Panc1 (cell line): ENCODE data around the gene TSC1. TPM values are rescaled to one million over a fixed set of nuclear protein-coding genes. Genes with fewer than 3 reads are reported as not detected.
"Not testable (repeated sequence)": the region's sequence is repeated elsewhere in the genome, so short reads cannot be mapped to it uniquely, and the experiment has no call there.

Experiments
- ATAC-seq: fragments of 200-7000 bp; cut with Tn5 transposase; 2 replicates; pipeline ENCODE4 v1.9.1; 2020; ENCODE audit warnings: mild to moderate bottlenecking, moderate library complexity
- BruUV-seq: library from RNA; stranded (reverse); fragments of 400-500 nt; replicated peaks from 2 replicates; lab custom pipeline; 2021; lab: Mats Ljungman, UMichigan
- CTCF ChIA-PET: fragments of 300-600 bp; sonication (Branson Sonifier 250); formaldehyde crosslinking; loops from one replicate; lab custom pipeline; 2022; ENCODE audit warnings: antibody characterized with exemption; lab: Charles Lee
- POLR2A ChIA-PET: fragments of 300-600 bp; sonication (Branson Sonifier 250); formaldehyde crosslinking; loops from one replicate; lab custom pipeline; 2022; ENCODE audit warnings: antibody characterized with exemption; lab: Charles Lee
- DNase-seq: peaks from one replicate; pipeline ENCODE4 v3.0.0-alpha.2; 2010; ENCODE audit warnings: low read depth, low spot score
- H3K27ac ChIP-seq: 2 replicates; pipeline ENCODE4 v1.5.1; 2011; ENCODE audit warnings: mild to moderate bottlenecking, low read length, inconsistent platforms
- H3K27me3 ChIP-seq: fragments of 200-500 bp; sonication (Bioruptor generic); 2 replicates; pipeline ENCODE4 v1.6.0; 2014; ENCODE audit warnings: low read length, inconsistent platforms; ENCODE audit not compliant: control insufficient read depth, insufficient read depth
- H3K36me3 ChIP-seq: fragments of 200-500 bp; sonication (Bioruptor generic); 2 replicates; pipeline ENCODE4 v1.5.1; 2014; ENCODE audit warnings: inconsistent platforms, mild to moderate bottlenecking, low read length, moderate library complexity; ENCODE audit not compliant: control insufficient read depth, insufficient read depth
- H3K4me1 ChIP-seq: 2 replicates; pipeline ENCODE4 v1.5.1; 2011; ENCODE audit warnings: inconsistent platforms, mild to moderate bottlenecking, low read length, moderate library complexity; ENCODE audit not compliant: control insufficient read depth, insufficient read depth
- H3K4me3 ChIP-seq, 2 experiments: 2 replicates each; pipeline ENCODE4 v1.5.1; 2011 to 2012; ENCODE audit warnings: low read depth in 2 of 2, low read length in 2 of 2, mild to moderate bottlenecking in 2 of 2, inconsistent platforms in 1 of 2, moderate library complexity in 1 of 2
- H3K9me3 ChIP-seq: fragments of 200-500 bp; sonication (Bioruptor generic); 2 replicates; pipeline ENCODE4 v1.5.1; 2014; ENCODE audit warnings: low read depth, mild to moderate bottlenecking, inconsistent platforms, low read length, moderate library complexity; ENCODE audit not compliant: control insufficient read depth, insufficient read depth
- CTCF ChIP-seq: fragments of 450-650 bp; IDR thresholded peaks from 2 replicates; pipeline ENCODE4 v1.5.1; 2017; ENCODE audit warnings: mild to moderate bottlenecking
- POLR2AphosphoS5 ChIP-seq: IDR thresholded peaks from 2 replicates; pipeline ENCODE4 v1.6.1; 2012; ENCODE audit warnings: mild to moderate bottlenecking, low read depth, low read length, moderate library complexity
- REST ChIP-seq, 2 experiments: IDR thresholded peaks; 2 replicates each; pipeline ENCODE4 v1.6.1; 2011 to 2012; ENCODE audit warnings: low read depth in 2 of 2, control low read depth in 1 of 2, low read length in 1 of 2, mild to moderate bottlenecking in 1 of 2, moderate library complexity in 1 of 2; ENCODE audit not compliant: insufficient read depth in 1 of 2
- SIN3A ChIP-seq: IDR thresholded peaks from 2 replicates; pipeline ENCODE4 v1.6.1; 2012; ENCODE audit warnings: low read depth, mild to moderate bottlenecking, low read length, moderate library complexity, borderline replicate concordance; ENCODE audit not compliant: insufficient read depth
- TCF7L2 ChIP-seq: IDR thresholded peaks from 2 replicates; pipeline ENCODE4 v1.6.1; 2011; ENCODE audit warnings: mild to moderate bottlenecking, low read depth, low read length, inconsistent platforms
- in situ Hi-C: cut with HindIII; loops from 2 replicates; pipeline ENCODE4 v1.10.0; 2016; ENCODE audit warnings: low sequenced_read_pairs, low pct_unique_long_range_greater_than_20kb
- intact Hi-C: fragments of 100-400 bp; cut with micrococcal nuclease; formaldehyde crosslinking; loops from one replicate; pipeline ENCODE4 v1.10.0; 2022; ENCODE audit not compliant: unreplicated experiment
- total RNA-seq: library from RNA; stranded (reverse); gene quantifications from one replicate; pipeline ENCODE4 v1.2.1, GENCODE V29; 2021; ENCODE audit not compliant: unreplicated experiment

Gene TSC1
- total RNA-seq, 1 experiment from 2014 or later: 27.4 TPM

GRCh38 chr9:132970324-132971062 lies 26.1 kb upstream of the TSC1 start:
- DNase-seq (no peak), ATAC-seq (no peak)
- TF ChIP-seq SIN3A: no peak
- H3K9me3 ChIP-seq: no peaks in the 10 kb centered on the region
- in situ Hi-C loops (no loop called here), intact Hi-C loops (loop anchor here (10.0 kb wide), 1 partner anchor 166 kb away; no protein-coding TSS in a partner anchor)
- H3K36me3 ChIP-seq: no peaks in the 10 kb centered on the region
- H3K4me1 ChIP-seq: no peaks in the 10 kb centered on the region
- POLR2A ChIA-PET: no interaction called here
- H3K27ac ChIP-seq: no peak overlapping the region
- CTCF ChIA-PET: no interaction called here
- H3K27me3 ChIP-seq: no peaks in the 10 kb centered on the region
- BruUV-seq: no TSS peak
- no peak overlapping the region for H3K4me3 ChIP-seq

GRCh38 chr9:132969783-132970182 lies 25.4 kb upstream of the TSC1 start:
- no TSS peak for BruUV-seq
- no peaks in the 10 kb centered on the region for H3K9me3 ChIP-seq
- no peak overlapping the region for H3K27ac ChIP-seq
- ChIA-PET CTCF (no interaction called here), POLR2A (no interaction called here)
- H3K36me3 ChIP-seq: no peaks in the 10 kb centered on the region
- intact Hi-C loops: loop anchor here (10.0 kb wide), 1 partner anchor 165 kb away; no protein-coding TSS in a partner anchor
- H3K4me1 ChIP-seq: no peaks in the 10 kb centered on the region
- in situ Hi-C loops: no loop called here
- ATAC-seq (no peak), DNase-seq (no peak)
- TF ChIP-seq CTCF (no peak), POLR2AphosphoS5 (no peak), TCF7L2 (no peak), SIN3A (no peak), REST (IDR thresholded peaks at IDR 0.05; ENCODE audit: insufficient read depth in 1 of 2, low read depth in 2 of 2, low read length in 1 of 2) (no peak)
- H3K27me3 ChIP-seq: no peaks in the 10 kb centered on the region
- no peak overlapping the region for H3K4me3 ChIP-seq

- H3K9me3 ChIP-seq, BruUV-seq, H3K4me1 ChIP-seq: not testable (repeated sequence)
These were observed 23.5 kb upstream of the TSC1 start for GRCh38 chr9:132967908-132968307.

More at GRCh38 chr9:132967908-132968307, 23.5 kb upstream of the TSC1 start:
- H3K27me3 ChIP-seq, H3K27ac ChIP-seq, in situ Hi-C loops, CTCF ChIA-PET, POLR2A ChIA-PET, H3K36me3 ChIP-seq, intact Hi-C loops, DNase-seq, ATAC-seq, H3K4me3 ChIP-seq: not testable (repeated sequence)
